Lower leg skin (tissue), 4 donors: ENCODE data around the gene HUS1. TPM values are rescaled to one million over a fixed set of nuclear protein-coding genes. Genes with fewer than 3 reads are reported as not detected.

ENCODE experiments used
- DNase-seq, 2 donors: peaks; one replicate each; pipeline ENCODE4 v3.0.0-alpha.2; 2019; ENCODE audit warnings: low spot score in 2 of 2
- H3K4me3 ChIP-seq: fragments of 200-600 bp; sonication (generic); 2 replicates; pipeline ENCODE4 v1.5.1; 2017; ENCODE audit warnings: mild to moderate bottlenecking, low read depth; ENCODE audit not compliant: poor library complexity, severe bottlenecking
- CTCF ChIP-seq, 3 donors: fragments of 450-650 bp; IDR thresholded peaks; one replicate each; pipeline ENCODE4 v1.5.1; 2016; ENCODE audit warnings: antibody characterized with exemption in 3 of 3, mild to moderate bottlenecking in 3 of 3, moderate library complexity in 2 of 3
- POLR2A ChIP-seq, 2 donors: fragments of 450-650 bp; IDR thresholded peaks; one replicate each; pipeline ENCODE4 v1.6.1; 2016 to 2017; ENCODE audit warnings: antibody characterized with exemption in 2 of 2, mild to moderate bottlenecking in 1 of 2, moderate library complexity in 1 of 2
- WGBS, 2 donors: methylation state at CpG; one replicate each; pipeline ENCODE4 v1.1.5; 2018; 5-methylcytosine and 5-hydroxymethylcytosine counted together
- intact Hi-C: fragments of 100-400 bp; cut with DNase I; formaldehyde crosslinking; loops from one replicate; pipeline ENCODE4 v1.15.0; 2023; ENCODE audit warnings: low total_unique reads
- total RNA-seq, 4 donors: library from RNA; depleted of rRNA; stranded (reverse); fragments of >200 nt; gene quantifications; one replicate each; pipeline ENCODE4 v1.1.0, GENCODE V29; 2016

HUS1 gene
- total RNA-seq, 4 donors from 2014 or later = 13.8 to 74.1 (median 29.3) TPM

- 78 to 85% methylated on average over 2 of the region's 2 CpGs for WGBS, 2 donors
- no peak for TF ChIP-seq POLR2A (IDR thresholded peaks at IDR 0.05)
- TF ChIP-seq CTCF (IDR thresholded peaks at IDR 0.05) = no peak
- no peak overlapping the region for H3K4me3 ChIP-seq
- DNase-seq = no peak
- intact Hi-C loops = no loop called here
These were observed 63.8 kb downstream of the HUS1 start for GRCh38 chr7:47915616-47915976.

DNA sequence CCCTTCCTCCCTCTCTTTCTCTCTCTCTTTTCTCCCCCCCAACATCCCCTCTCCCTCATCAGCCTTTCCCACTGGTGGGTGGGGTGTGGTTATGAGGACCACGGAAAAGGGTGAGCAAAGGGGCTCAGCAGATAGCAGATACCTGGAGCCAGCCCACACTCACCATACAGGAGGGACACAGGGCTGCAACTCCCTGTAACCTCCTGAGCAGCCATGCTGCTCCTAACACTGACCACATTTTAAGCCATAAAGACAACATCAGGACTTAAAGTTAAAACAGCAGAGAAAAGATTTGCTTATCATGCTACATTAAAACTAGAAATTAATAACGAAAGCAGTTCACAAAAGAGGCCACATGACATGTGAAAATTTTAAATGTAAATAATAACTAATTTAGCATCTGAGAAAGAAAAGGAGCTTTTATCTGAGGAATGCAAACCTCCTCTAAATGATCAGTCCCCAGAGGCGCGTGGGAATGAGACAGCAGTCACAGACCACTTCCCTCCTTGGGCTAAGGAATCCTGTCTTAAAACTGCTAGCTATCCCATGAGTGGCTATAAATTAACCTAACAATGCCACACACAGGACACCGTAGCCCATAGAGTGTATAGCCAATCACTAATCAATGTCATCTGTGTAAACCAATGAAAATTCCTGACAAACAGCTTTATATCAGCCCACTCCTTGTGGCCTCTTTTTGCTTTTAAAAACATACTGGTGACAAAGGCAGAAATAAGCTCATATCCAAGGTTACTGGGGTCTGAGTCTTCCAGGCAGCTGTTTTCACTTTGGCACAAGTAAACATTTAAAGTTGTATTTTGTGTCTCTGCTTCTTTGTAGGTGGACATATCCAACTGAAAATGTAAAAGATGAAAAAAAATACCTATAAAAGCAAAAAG, 64.4 kb downstream of the HUS1 start:
- intact Hi-C loops = no loop called here
- WGBS, 2 donors = 71% methylated on average over 5 of the region's 5 CpGs
- H3K4me3 ChIP-seq = no peak overlapping the region
- DNase-seq = no peak
- no peak for TF ChIP-seq CTCF (IDR thresholded peaks at IDR 0.05)
- no peak for TF ChIP-seq POLR2A (IDR thresholded peaks at IDR 0.05)

Other genes with a start within 250 kb of the HUS1 start
- gene PKD1L1, start 31.1 kb downstream of the HUS1 start, total RNA-seq = under 1 TPM; 0.04 to 0.12 (median 0.07) TPM
- not detected for gene SUN3, start 49.5 kb upstream of the HUS1 start, total RNA-seq
- under 1 TPM in 1 of 4 donors, not detected in 3; 0.39 TPM for gene C7orf57, start 55.9 kb upstream of the HUS1 start, total RNA-seq
- gene UPP1, start 109.7 kb upstream of the HUS1 start, total RNA-seq = 1 to 10 TPM; 3.9 to 9.4 (median 5.9) TPM
- 1 to 10 TPM in 1 of 4 donors, under 1 TPM in 3; 0.08 to 1.7 (median 0.52) TPM for gene ABCA13, start 191.8 kb upstream of the HUS1 start, total RNA-seq